GM23338 (cell line): ENCODE measurements around the gene AEBP2.

Experiments
- EZH2 ChIP-seq: fragments of 200-600 bp; sonication (generic); IDR thresholded peaks from one replicate; pipeline ENCODE4 v1.8.0; 2017; ENCODE audit warnings: antibody characterized with exemption, mild to moderate bottlenecking, low read depth; ENCODE audit not compliant: unreplicated experiment
- EZH2phosphoT487 ChIP-seq: fragments of 200-600 bp; sonication (generic); IDR thresholded peaks from one replicate; pipeline ENCODE4 v1.8.1; 2018; ENCODE audit warnings: antibody characterized with exemption; ENCODE audit not compliant: unreplicated experiment
- JUNB ChIP-seq: IDR thresholded peaks from one replicate; pipeline ENCODE4 v1.6.1; 2016; ENCODE audit warnings: antibody characterized with exemption; ENCODE audit not compliant: unreplicated experiment
- NANOG ChIP-seq: IDR thresholded peaks from 2 replicates; pipeline ENCODE4 v1.6.1; 2016; ENCODE audit warnings: antibody characterized with exemption, borderline replicate concordance
- POLR2AphosphoS5 ChIP-seq: IDR thresholded peaks from 2 replicates; pipeline ENCODE4 v1.6.1; 2016; ENCODE audit warnings: antibody characterized with exemption, low read depth
- ZNF114 ChIP-seq: fragments of 250-450 bp; sonication (Bioruptor Pico); IDR thresholded peaks from 2 replicates; pipeline ENCODE4 v1.5.0; 2020; ENCODE audit warnings: mild to moderate bottlenecking, moderate library complexity
- ZNF331 ChIP-seq: fragments of 250-450 bp; sonication (Bioruptor Pico); IDR thresholded peaks from 2 replicates; pipeline ENCODE4 v1.5.0; 2020; ENCODE audit warnings: low read depth, mild to moderate bottlenecking, moderate library complexity
- TF ChIP-seq, protein P1 (sequence below), 2 experiments: fragments of 200-600 bp in 1 of 2; sonication (generic) in 1 of 2; conservative IDR thresholded peaks; 2 replicates each; pipeline versions ENCODE4 v1.5.1 to v1.6.1; 2016 to 2017; ENCODE audit warnings: antibody characterized with exemption in 2 of 2, low read depth in 2 of 2, mild to moderate bottlenecking in 2 of 2, moderate library complexity in 1 of 2
- TF ChIP-seq, protein P2 (sequence below): IDR thresholded peaks from one replicate; pipeline ENCODE4 v1.6.1; 2018; ENCODE audit warnings: antibody characterized with exemption; ENCODE audit not compliant: unreplicated experiment
- TF ChIP-seq, protein P3 (sequence below): IDR thresholded peaks from 2 replicates; pipeline ENCODE4 v1.6.1; 2016; ENCODE audit warnings: antibody characterized with exemption

DNA sequence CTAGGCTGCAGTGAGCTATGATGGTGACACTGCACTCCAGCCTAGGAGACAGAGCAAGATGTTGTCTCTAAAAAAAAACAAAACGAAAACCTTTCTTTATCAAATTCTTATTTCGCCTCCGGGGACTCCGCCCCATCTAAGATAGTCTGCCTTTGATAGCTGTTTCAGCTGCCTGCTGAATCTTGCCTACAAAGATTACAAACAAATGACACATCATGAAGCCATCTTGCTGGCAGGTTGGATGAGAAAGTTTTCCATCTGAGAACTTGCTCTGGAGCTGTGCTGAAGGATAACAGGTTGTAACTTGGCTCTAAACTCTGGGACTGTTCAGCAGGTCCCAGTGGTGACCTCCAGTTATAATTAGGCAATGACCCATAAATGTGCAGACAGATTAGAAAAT lies 41.8 kb upstream of the AEBP2 start:
- TF ChIP-seq EZH2phosphoT487 = no peak
- no peak for TF ChIP-seq POLR2AphosphoS5
- TF ChIP-seq, protein P1, sequence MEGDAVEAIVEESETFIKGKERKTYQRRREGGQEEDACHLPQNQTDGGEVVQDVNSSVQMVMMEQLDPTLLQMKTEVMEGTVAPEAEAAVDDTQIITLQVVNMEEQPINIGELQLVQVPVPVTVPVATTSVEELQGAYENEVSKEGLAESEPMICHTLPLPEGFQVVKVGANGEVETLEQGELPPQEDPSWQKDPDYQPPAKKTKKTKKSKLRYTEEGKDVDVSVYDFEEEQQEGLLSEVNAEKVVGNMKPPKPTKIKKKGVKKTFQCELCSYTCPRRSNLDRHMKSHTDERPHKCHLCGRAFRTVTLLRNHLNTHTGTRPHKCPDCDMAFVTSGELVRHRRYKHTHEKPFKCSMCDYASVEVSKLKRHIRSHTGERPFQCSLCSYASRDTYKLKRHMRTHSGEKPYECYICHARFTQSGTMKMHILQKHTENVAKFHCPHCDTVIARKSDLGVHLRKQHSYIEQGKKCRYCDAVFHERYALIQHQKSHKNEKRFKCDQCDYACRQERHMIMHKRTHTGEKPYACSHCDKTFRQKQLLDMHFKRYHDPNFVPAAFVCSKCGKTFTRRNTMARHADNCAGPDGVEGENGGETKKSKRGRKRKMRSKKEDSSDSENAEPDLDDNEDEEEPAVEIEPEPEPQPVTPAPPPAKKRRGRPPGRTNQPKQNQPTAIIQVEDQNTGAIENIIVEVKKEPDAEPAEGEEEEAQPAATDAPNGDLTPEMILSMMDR (conservative IDR thresholded peaks at IDR 0.05; ENCODE audit: low read depth in 2 of 2) = no peak
- TF ChIP-seq, protein P2, sequence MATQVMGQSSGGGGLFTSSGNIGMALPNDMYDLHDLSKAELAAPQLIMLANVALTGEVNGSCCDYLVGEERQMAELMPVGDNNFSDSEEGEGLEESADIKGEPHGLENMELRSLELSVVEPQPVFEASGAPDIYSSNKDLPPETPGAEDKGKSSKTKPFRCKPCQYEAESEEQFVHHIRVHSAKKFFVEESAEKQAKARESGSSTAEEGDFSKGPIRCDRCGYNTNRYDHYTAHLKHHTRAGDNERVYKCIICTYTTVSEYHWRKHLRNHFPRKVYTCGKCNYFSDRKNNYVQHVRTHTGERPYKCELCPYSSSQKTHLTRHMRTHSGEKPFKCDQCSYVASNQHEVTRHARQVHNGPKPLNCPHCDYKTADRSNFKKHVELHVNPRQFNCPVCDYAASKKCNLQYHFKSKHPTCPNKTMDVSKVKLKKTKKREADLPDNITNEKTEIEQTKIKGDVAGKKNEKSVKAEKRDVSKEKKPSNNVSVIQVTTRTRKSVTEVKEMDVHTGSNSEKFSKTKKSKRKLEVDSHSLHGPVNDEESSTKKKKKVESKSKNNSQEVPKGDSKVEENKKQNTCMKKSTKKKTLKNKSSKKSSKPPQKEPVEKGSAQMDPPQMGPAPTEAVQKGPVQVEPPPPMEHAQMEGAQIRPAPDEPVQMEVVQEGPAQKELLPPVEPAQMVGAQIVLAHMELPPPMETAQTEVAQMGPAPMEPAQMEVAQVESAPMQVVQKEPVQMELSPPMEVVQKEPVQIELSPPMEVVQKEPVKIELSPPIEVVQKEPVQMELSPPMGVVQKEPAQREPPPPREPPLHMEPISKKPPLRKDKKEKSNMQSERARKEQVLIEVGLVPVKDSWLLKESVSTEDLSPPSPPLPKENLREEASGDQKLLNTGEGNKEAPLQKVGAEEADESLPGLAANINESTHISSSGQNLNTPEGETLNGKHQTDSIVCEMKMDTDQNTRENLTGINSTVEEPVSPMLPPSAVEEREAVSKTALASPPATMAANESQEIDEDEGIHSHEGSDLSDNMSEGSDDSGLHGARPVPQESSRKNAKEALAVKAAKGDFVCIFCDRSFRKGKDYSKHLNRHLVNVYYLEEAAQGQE = no peak
- no peak for TF ChIP-seq JUNB
- TF ChIP-seq EZH2 = no peak
- no peak for TF ChIP-seq ZNF114 (CRISPR knock-in tag)
- no peak for TF ChIP-seq ZNF331 (CRISPR knock-in tag)
- no peak for TF ChIP-seq NANOG
- TF ChIP-seq, protein P3, sequence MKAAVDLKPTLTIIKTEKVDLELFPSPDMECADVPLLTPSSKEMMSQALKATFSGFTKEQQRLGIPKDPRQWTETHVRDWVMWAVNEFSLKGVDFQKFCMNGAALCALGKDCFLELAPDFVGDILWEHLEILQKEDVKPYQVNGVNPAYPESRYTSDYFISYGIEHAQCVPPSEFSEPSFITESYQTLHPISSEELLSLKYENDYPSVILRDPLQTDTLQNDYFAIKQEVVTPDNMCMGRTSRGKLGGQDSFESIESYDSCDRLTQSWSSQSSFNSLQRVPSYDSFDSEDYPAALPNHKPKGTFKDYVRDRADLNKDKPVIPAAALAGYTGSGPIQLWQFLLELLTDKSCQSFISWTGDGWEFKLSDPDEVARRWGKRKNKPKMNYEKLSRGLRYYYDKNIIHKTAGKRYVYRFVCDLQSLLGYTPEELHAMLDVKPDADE = no peak
